SK-N-SH (cell line): Measurements from ENCODE around the gene DCTD. TPM values are rescaled to one million over a fixed set of nuclear protein-coding genes. Genes with fewer than 3 reads are reported as not detected.
"Not testable (repeated sequence)": the region's sequence is repeated elsewhere in the genome, so short reads cannot be mapped to it uniquely, and the experiment has no call there.

ENCODE experiments used
- CTCF ChIA-PET: fragments of 300-600, 350-600 bp; formaldehyde crosslinking; extraction: SDS; loops from one replicate; lab custom pipeline; 2021; lab: Yijun Ruan, JAX
- POLR2A ChIA-PET: fragments of 350-600 bp; sonication (Branson Sonifier 250); formaldehyde crosslinking; extraction: SDS; loops from one replicate; lab custom pipeline; 2020; ENCODE audit warnings: antibody characterized with exemption, inconsistent platforms; lab: Yijun Ruan, JAX
- DNase-seq: peaks from one replicate; pipeline ENCODE4 v3.0.0; 2012
- H2AFZ ChIP-seq: fragments of 200-600 bp; sonication (generic); 2 replicates; pipeline ENCODE4 v1.8.1; 2016; ENCODE audit warnings: antibody characterized with exemption, mild to moderate bottlenecking, low read depth
- H3F3A ChIP-seq: fragments of 200-600 bp; sonication (generic); replicated peaks from 2 replicates; pipeline ENCODE3; 2016; ENCODE audit warnings: antibody characterized with exemption, mild to moderate bottlenecking; ENCODE audit not compliant: insufficient read depth
- H3K27ac ChIP-seq, 2 experiments: fragments of 200-500 bp in 1 of 2; fragments of 200-600 bp in 1 of 2; sonication (Bioruptor generic) in 1 of 2; sonication (generic), shearing (Covaris generic) in 1 of 2; 2 replicates each; pipeline versions ENCODE4 v1.5.1 to v1.6.1; 2014 to 2016; ENCODE audit warnings: low read depth in 2 of 2, inconsistent platforms in 1 of 2, low read length in 1 of 2, mild to moderate bottlenecking in 1 of 2, mixed read lengths in 1 of 2
- H3K27me3 ChIP-seq: fragments of 200-600 bp; sonication (generic), shearing (Covaris generic); 2 replicates; pipeline ENCODE4 v1.6.1; 2016; ENCODE audit warnings: mixed run types; ENCODE audit not compliant: insufficient read depth
- H3K36me3 ChIP-seq, 2 experiments: fragments of 200-500 bp in 1 of 2; fragments of 200-600 bp in 1 of 2; sonication (Bioruptor generic) in 1 of 2; sonication (generic) in 1 of 2; replicated peaks in 1 of 2; 2 replicates each; pipeline versions ENCODE3 to v1.5.1; 2014 to 2016; ENCODE audit warnings: low read length in 1 of 2, mild to moderate bottlenecking in 1 of 2; ENCODE audit not compliant: insufficient read depth in 2 of 2, control insufficient read depth in 1 of 2
- H3K4me1 ChIP-seq, 2 experiments: fragments of 200-500 bp in 1 of 2; fragments of 200-600 bp in 1 of 2; sonication (Bioruptor generic) in 1 of 2; sonication (generic), shearing (Covaris generic) in 1 of 2; 2 replicates each; pipeline versions ENCODE4 v1.5.1 to v1.6.1; 2014 to 2016; ENCODE audit warnings: low read depth in 1 of 2, low read length in 1 of 2, mixed run types in 1 of 2; ENCODE audit not compliant: insufficient read depth in 2 of 2, control insufficient read depth in 1 of 2
- H3K4me2 ChIP-seq: fragments of 200-600 bp; sonication (generic), shearing (Covaris generic); 2 replicates; pipeline ENCODE4 v1.6.1; 2017; ENCODE audit warnings: mixed run types
- H3K4me3 ChIP-seq, 2 experiments: fragments of 200-500 bp in 1 of 2; fragments of 200-600 bp in 1 of 2; sonication (Bioruptor generic) in 1 of 2; sonication (generic), shearing (Covaris generic) in 1 of 2; 2 replicates each; pipeline versions ENCODE4 v1.5.1 to v1.8.1; 2014 to 2016; ENCODE audit warnings: low read depth in 2 of 2, inconsistent platforms in 1 of 2, low read length in 1 of 2, mild to moderate bottlenecking in 1 of 2, mixed read lengths in 1 of 2, moderate library complexity in 1 of 2
- H3K79me2 ChIP-seq: fragments of 200-600 bp; sonication (generic); 2 replicates; pipeline ENCODE4 v1.8.1; 2017; ENCODE audit warnings: mild to moderate bottlenecking; ENCODE audit not compliant: insufficient read depth
- H3K9ac ChIP-seq: fragments of 200-600 bp; sonication (generic); 2 replicates; pipeline ENCODE4 v1.6.1; 2017; ENCODE audit warnings: mixed run types
- H3K9me2 ChIP-seq: fragments of 200-600 bp; sonication (generic); 2 replicates; pipeline ENCODE4 v1.6.1; 2017; ENCODE audit warnings: mixed run types
- H3K9me3 ChIP-seq: fragments of 200-600 bp; sonication (generic); 2 replicates; pipeline ENCODE4 v1.6.1; 2017; ENCODE audit warnings: mixed run types, mild to moderate bottlenecking, moderate library complexity
- H4K20me1 ChIP-seq: fragments of 200-600 bp; sonication (generic); 2 replicates; pipeline ENCODE4 v1.6.1; 2017; ENCODE audit warnings: mild to moderate bottlenecking, mixed run types; ENCODE audit not compliant: insufficient read depth
- CHD2 ChIP-seq: fragments of 150-350 bp; IDR thresholded peaks from 2 replicates; pipeline ENCODE4 v1.6.1; 2018; ENCODE audit warnings: low read length; ENCODE audit not compliant: partially characterized antibody
- ELF1 ChIP-seq: IDR thresholded peaks from 2 replicates; pipeline ENCODE4 v1.4.0; 2012
- EP300 ChIP-seq, 2 experiments: IDR thresholded peaks; 2 replicates each; pipeline versions ENCODE4 v1.4.0 to v1.6.1; 2012; ENCODE audit warnings: borderline replicate concordance in 1 of 2, low read depth in 1 of 2, low read length in 1 of 2
- GABPA ChIP-seq: IDR thresholded peaks from 2 replicates; pipeline ENCODE4 v1.4.0; 2012; ENCODE audit warnings: low read depth, mild to moderate bottlenecking
- MEF2A ChIP-seq: IDR thresholded peaks from 2 replicates; pipeline ENCODE4 v1.4.0; 2012; ENCODE audit warnings: low read depth, borderline replicate concordance
- MXI1 ChIP-seq: IDR thresholded peaks from 2 replicates; pipeline ENCODE4 v1.6.1; 2012; ENCODE audit warnings: mild to moderate bottlenecking, low read depth, low read length, improper control_type of control experiment
- RAD21 ChIP-seq: IDR thresholded peaks from 2 replicates; pipeline ENCODE4 v1.6.1; 2012; ENCODE audit warnings: mild to moderate bottlenecking, low read length
- RCOR1 ChIP-seq: fragments of 150-350 bp; IDR thresholded peaks from 2 replicates; pipeline ENCODE4 v1.6.1; 2017; ENCODE audit warnings: antibody characterized with exemption, low read length
- SMC3 ChIP-seq: IDR thresholded peaks from 2 replicates; pipeline ENCODE4 v1.6.1; 2012; ENCODE audit warnings: low read depth, low read length, improper control_type of control experiment
- TEAD4 ChIP-seq: IDR thresholded peaks from 2 replicates; pipeline ENCODE4 v1.4.0; 2012; ENCODE audit warnings: mild to moderate bottlenecking, borderline replicate concordance; ENCODE audit not compliant: insufficient read depth
- YY1 ChIP-seq: IDR thresholded peaks from 2 replicates; pipeline ENCODE4 v1.4.0; 2012; ENCODE audit warnings: low read depth, mild to moderate bottlenecking
- WGBS: methylation state at CpG from one replicate; pipeline ENCODE4 v1.1.6; 2017; ENCODE audit warnings: low lambda C conversion rate; 5-methylcytosine and 5-hydroxymethylcytosine counted together
- polyA plus RNA-seq, 3 experiments: library from polyadenylated mRNA; depleted of rRNA; stranded (reverse); fragments of >200 nt; gene quantifications; 2 replicates each; pipeline ENCODE4 v1.2.3, GENCODE V29; 2012
- TF ChIP-seq, protein P1 (sequence below): fragments of 150-350 bp; IDR thresholded peaks from 2 replicates; pipeline ENCODE4 v1.6.1; 2017; ENCODE audit warnings: antibody characterized with exemption, low read length, low read depth, borderline replicate concordance
- TF ChIP-seq, protein P2 (sequence below): IDR thresholded peaks from 2 replicates; pipeline ENCODE4 v1.6.1; 2012; ENCODE audit warnings: mild to moderate bottlenecking, low read depth, low read length, moderate library complexity
- TF ChIP-seq, protein P3 (sequence below): IDR thresholded peaks from 2 replicates; pipeline ENCODE4 v1.4.0; 2012; ENCODE audit warnings: low read depth, borderline replicate concordance

DCTD gene
- polyA plus RNA-seq, 1 of the 3 experiments (the other 2 are of a cell fraction), result 123 TPM

DNA sequence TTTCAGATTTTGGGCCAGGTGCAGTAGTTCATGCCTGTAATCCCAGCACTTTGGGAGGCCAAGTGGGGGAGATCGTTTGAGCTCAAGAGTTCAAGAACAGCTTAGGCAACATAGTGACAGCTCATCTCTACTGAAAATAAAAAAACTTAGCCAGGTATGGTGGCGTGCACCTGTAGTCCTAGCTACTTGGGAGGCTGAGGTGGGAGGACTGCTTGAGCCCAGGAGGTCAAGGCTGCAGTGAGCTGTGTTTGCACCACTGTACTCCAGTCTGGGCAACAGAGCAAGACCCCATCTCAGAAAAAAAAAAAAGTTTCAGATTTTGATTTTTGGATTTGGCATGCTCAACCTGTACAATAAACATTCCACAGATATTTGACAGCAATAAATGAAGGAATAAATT lies 17.2 kb downstream of the DCTD start:
- H3K27ac ChIP-seq, H3K9me2 ChIP-seq, H3K4me2 ChIP-seq, H3K9ac ChIP-seq, H3F3A ChIP-seq, H3K79me2 ChIP-seq, H3K4me3 ChIP-seq, H2AFZ ChIP-seq, H3K27me3 ChIP-seq, H4K20me1 ChIP-seq, H3K9me3 ChIP-seq, DNase-seq: not testable (repeated sequence)
- POLR2A ChIA-PET, result interaction anchor here (0.6 kb wide), 1 partner anchor 512 kb away, joined by 4 read pairs; no protein-coding TSS in a partner anchor
- WGBS, result 95% methylated on average over 2 of the region's 2 CpGs
- CTCF ChIA-PET, result interaction anchor here (0.8 to 1.1 kb wide), 2 partner anchors 10 to 12 kb away, joined by 3 to 4 read pairs; no protein-coding TSS in a partner anchor
- H3K4me1 ChIP-seq, result peaks cover 0 to 21% of the 10 kb centered on the region in 2 experiments; a peak in 2 of 4 replicates
- peaks cover 22 to 64% of the 10 kb centered on the region in 2 experiments for H3K36me3 ChIP-seq

DNA sequence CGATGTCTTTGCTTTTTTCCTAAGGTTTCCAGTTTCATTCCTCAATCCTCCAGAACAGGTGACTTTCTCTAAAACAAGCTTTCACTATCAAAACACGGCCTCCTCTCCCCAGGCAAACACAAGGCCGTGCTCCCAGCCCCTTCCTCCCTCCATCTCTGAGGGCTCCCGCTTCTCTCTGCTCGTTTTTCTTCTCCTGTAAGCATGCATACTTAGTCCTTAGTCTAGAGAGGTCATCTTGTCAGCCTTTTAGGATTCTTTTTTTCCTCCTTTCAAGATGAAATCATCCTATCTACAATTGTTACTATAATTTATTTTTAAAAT lies 18.7 kb downstream of the DCTD start:
- H3K36me3 ChIP-seq, result peaks cover 22 to 75% of the 10 kb centered on the region in 2 experiments
- POLR2A ChIA-PET, result no interaction called here

More for the DNA sequence above, 18.7 kb downstream of the DCTD start:
- no peak overlapping the region for H3K4me2 ChIP-seq
- H3K9me3 ChIP-seq, result no peaks in the 10 kb centered on the region
- TF ChIP-seq, protein P1, sequence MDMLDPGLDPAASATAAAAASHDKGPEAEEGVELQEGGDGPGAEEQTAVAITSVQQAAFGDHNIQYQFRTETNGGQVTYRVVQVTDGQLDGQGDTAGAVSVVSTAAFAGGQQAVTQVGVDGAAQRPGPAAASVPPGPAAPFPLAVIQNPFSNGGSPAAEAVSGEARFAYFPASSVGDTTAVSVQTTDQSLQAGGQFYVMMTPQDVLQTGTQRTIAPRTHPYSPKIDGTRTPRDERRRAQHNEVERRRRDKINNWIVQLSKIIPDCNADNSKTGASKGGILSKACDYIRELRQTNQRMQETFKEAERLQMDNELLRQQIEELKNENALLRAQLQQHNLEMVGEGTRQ, result no peak
- TF ChIP-seq ELF1 (no peak), YY1 (no peak), MEF2A (no peak), TEAD4 (no peak), MXI1 (no peak), RCOR1 (no peak), EP300 (IDR thresholded peaks at IDR 0.05; ENCODE audit: borderline replicate concordance in 1 of 2, low read depth in 1 of 2, low read length in 1 of 2) (no peak), GABPA (no peak), RAD21 (no peak), CHD2 (no peak), SMC3 (no peak)
- TF ChIP-seq, protein P2, sequence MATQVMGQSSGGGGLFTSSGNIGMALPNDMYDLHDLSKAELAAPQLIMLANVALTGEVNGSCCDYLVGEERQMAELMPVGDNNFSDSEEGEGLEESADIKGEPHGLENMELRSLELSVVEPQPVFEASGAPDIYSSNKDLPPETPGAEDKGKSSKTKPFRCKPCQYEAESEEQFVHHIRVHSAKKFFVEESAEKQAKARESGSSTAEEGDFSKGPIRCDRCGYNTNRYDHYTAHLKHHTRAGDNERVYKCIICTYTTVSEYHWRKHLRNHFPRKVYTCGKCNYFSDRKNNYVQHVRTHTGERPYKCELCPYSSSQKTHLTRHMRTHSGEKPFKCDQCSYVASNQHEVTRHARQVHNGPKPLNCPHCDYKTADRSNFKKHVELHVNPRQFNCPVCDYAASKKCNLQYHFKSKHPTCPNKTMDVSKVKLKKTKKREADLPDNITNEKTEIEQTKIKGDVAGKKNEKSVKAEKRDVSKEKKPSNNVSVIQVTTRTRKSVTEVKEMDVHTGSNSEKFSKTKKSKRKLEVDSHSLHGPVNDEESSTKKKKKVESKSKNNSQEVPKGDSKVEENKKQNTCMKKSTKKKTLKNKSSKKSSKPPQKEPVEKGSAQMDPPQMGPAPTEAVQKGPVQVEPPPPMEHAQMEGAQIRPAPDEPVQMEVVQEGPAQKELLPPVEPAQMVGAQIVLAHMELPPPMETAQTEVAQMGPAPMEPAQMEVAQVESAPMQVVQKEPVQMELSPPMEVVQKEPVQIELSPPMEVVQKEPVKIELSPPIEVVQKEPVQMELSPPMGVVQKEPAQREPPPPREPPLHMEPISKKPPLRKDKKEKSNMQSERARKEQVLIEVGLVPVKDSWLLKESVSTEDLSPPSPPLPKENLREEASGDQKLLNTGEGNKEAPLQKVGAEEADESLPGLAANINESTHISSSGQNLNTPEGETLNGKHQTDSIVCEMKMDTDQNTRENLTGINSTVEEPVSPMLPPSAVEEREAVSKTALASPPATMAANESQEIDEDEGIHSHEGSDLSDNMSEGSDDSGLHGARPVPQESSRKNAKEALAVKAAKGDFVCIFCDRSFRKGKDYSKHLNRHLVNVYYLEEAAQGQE, result no peak
- TF ChIP-seq, protein P3, sequence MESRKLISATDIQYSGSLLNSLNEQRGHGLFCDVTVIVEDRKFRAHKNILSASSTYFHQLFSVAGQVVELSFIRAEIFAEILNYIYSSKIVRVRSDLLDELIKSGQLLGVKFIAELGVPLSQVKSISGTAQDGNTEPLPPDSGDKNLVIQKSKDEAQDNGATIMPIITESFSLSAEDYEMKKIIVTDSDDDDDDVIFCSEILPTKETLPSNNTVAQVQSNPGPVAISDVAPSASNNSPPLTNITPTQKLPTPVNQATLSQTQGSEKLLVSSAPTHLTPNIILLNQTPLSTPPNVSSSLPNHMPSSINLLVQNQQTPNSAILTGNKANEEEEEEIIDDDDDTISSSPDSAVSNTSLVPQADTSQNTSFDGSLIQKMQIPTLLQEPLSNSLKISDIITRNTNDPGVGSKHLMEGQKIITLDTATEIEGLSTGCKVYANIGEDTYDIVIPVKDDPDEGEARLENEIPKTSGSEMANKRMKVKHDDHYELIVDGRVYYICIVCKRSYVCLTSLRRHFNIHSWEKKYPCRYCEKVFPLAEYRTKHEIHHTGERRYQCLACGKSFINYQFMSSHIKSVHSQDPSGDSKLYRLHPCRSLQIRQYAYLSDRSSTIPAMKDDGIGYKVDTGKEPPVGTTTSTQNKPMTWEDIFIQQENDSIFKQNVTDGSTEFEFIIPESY, result no peak
- no peak for DNase-seq
- H3F3A ChIP-seq, result no peaks in the 10 kb centered on the region
- CTCF ChIA-PET, result interaction anchor here (0.7 kb wide), 1 partner anchor 28 kb away, joined by 3 read pairs; no protein-coding TSS in a partner anchor
- H2AFZ ChIP-seq, result no peak overlapping the region
- no peaks in the 10 kb centered on the region for H3K27me3 ChIP-seq
- H3K9ac ChIP-seq, result no peak overlapping the region
- H3K4me1 ChIP-seq, result peaks cover 0 to 6% of the 10 kb centered on the region in 2 experiments; a peak in 1 of 4 replicates
- no peaks in the 10 kb centered on the region; the same call in 1 of the 2 replicates for H3K79me2 ChIP-seq
- no peak overlapping the region for H3K4me3 ChIP-seq
- H3K9me2 ChIP-seq, result no peaks in the 10 kb centered on the region
- 0 out of 2 replicates have a peak, but pooled peaks cover 3% of the 10 kb centered on the region for H4K20me1 ChIP-seq
- no peak overlapping the region for H3K27ac ChIP-seq
- WGBS, result 97% methylated on average over 5 of the region's 5 CpGs
